Hepatocyte (in vitro differentiated cells): ENCODE data around the gene GAS2L1.

Experiments
- EZH2 ChIP-seq: fragments of 200-600 bp; sonication (generic); IDR thresholded peaks from 2 replicates; pipeline ENCODE4 v1.6.1; 2016; ENCODE audit warnings: antibody characterized with exemption, mild to moderate bottlenecking, borderline replicate concordance
- EZH2phosphoT487 ChIP-seq: fragments of 200-600 bp; sonication (generic); IDR thresholded peaks from one replicate; pipeline ENCODE4 v1.6.1; 2018; ENCODE audit warnings: antibody characterized with exemption, mild to moderate bottlenecking, low read depth, moderate library complexity; ENCODE audit not compliant: unreplicated experiment, severe bottlenecking
- TF ChIP-seq, protein P1 (sequence below): fragments of 200-600 bp; sonication (generic); IDR thresholded peaks from 2 replicates; pipeline ENCODE4 v1.5.1; 2016; ENCODE audit warnings: antibody characterized with exemption, mild to moderate bottlenecking; ENCODE audit not compliant: poor library complexity

DNA sequence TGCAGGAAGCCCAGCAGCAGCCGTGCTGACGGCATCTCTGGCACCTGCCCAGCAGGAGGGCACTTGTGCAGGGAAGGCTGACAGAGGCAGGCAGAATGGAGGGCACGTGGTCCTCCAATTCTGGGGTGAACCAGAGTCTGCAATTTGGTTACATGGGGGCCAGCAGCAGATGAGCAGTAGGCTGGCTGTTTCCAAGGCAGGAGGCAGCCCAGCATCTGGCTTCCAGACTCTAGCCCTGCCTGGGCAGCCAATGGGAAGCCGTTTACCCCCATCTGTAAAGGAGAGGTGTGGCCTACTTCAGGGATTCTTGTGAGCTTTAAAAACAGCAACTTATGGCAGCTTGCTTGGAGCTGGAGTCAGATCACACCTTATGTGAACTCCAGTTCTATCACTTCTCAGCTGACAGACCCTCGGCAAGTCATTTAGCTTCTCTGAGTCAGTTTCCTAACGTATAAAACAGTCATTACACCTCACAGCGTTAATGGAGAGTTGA, 36.9 kb downstream of the GAS2L1 start:
- TF ChIP-seq, protein P1, sequence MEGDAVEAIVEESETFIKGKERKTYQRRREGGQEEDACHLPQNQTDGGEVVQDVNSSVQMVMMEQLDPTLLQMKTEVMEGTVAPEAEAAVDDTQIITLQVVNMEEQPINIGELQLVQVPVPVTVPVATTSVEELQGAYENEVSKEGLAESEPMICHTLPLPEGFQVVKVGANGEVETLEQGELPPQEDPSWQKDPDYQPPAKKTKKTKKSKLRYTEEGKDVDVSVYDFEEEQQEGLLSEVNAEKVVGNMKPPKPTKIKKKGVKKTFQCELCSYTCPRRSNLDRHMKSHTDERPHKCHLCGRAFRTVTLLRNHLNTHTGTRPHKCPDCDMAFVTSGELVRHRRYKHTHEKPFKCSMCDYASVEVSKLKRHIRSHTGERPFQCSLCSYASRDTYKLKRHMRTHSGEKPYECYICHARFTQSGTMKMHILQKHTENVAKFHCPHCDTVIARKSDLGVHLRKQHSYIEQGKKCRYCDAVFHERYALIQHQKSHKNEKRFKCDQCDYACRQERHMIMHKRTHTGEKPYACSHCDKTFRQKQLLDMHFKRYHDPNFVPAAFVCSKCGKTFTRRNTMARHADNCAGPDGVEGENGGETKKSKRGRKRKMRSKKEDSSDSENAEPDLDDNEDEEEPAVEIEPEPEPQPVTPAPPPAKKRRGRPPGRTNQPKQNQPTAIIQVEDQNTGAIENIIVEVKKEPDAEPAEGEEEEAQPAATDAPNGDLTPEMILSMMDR, result no peak
- TF ChIP-seq EZH2, result no peak
- TF ChIP-seq EZH2phosphoT487, result no peak
